Activated CD4-positive, alpha-beta T cell treated with anti-CD3 and anti-CD28 coated beads for 36 hours (primary cell): ENCODE measurements around the gene DHRS9. TPM values are rescaled to one million over a fixed set of nuclear protein-coding genes. Genes with fewer than 3 reads are reported as not detected.

ENCODE experiments used
- ATAC-seq: fragments of 200-7000 bp; cut with Tn5 transposase; one replicate; pipeline ENCODE4 v1.10.0; 2021; ENCODE audit warnings: mild to moderate bottlenecking, moderate library complexity
- CTCF ChIA-PET: fragments of 350-600 bp; sonication (Branson Sonifier 250); formaldehyde crosslinking; loops from one replicate; lab custom pipeline; 2021; ENCODE audit warnings: antibody characterized with exemption; lab: Charles Lee
- POLR2A ChIA-PET: fragments of 350-600 bp; sonication (Branson Sonifier 250); formaldehyde crosslinking; loops from one replicate; lab custom pipeline; 2021; ENCODE audit warnings: antibody characterized with exemption, inconsistent platforms; lab: Charles Lee
- DNase-seq: peaks from one replicate; pipeline ENCODE4 v3.0.0-alpha.2; 2020
- H3K27ac Mint-ChIP-seq: one replicate; pipeline ENCODE4 v1.8.0; 2021; ENCODE audit warnings: mixed read lengths
- H3K27me3 Mint-ChIP-seq: one replicate; pipeline ENCODE4 v1.8.0; 2021; ENCODE audit warnings: mixed read lengths
- H3K36me3 Mint-ChIP-seq: one replicate; pipeline ENCODE4 v1.8.0; 2021; ENCODE audit warnings: low read depth, mixed read lengths
- H3K4me1 Mint-ChIP-seq: one replicate; pipeline ENCODE4 v1.8.0; 2021; ENCODE audit warnings: mixed read lengths
- H3K4me3 Mint-ChIP-seq: one replicate; pipeline ENCODE4 v1.8.0; 2021; ENCODE audit warnings: mild to moderate bottlenecking, moderate library complexity, mixed read lengths
- H3K9me3 Mint-ChIP-seq: one replicate; pipeline ENCODE4 v1.8.0; 2021; ENCODE audit warnings: low read depth, mixed read lengths
- intact Hi-C, 2 experiments: fragments of 100-400 bp; cut with DNase I in 1 of 2; cut with micrococcal nuclease in 1 of 2; formaldehyde crosslinking; loops; one replicate each; pipeline versions ENCODE4 v1.14.2 to v1.15.1; 2022 to 2024; cut with DNase I, micrococcal nuclease
- total RNA-seq, 2 experiments: library from RNA; stranded (reverse); gene quantifications; one replicate each; pipeline ENCODE4 v1.2.3, GENCODE V29; 2021

Gene DHRS9
- total RNA-seq, 2 experiments from 2014 or later: 4.1 to 4.8 TPM

DNA sequence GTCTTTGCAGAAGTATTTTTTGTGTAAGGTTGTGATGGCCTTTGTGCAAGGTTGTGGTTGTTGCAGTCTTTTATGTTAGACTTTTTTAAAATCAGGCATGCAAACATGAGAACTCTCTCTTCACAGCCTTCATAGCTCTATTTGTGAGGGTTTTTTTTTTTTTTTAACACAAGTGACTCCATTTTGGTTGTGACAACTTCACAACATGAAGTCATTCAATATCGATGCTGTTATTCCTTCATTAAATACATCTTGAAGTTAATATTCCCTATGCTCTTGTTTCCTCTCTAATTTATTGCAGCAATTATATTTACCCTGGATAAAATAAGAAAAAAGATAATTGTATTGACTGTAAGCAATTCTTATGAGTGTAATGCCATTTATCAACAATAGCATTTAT is 35.5 kb downstream of the DHRS9 start:
- no peak for DNase-seq
- no peak overlapping the region for H3K27ac Mint-ChIP-seq
- ChIA-PET POLR2A (no interaction called here), CTCF (interaction anchor here (0.6 to 1.8 kb wide), 3 partner anchors 17 to 112 kb away, joined by 3 to 7 read pairs (median 3); no protein-coding TSS in a partner anchor)
- no peak for ATAC-seq
- no peaks in the 10 kb centered on the region for H3K27me3 Mint-ChIP-seq
- intact Hi-C loops: loop anchor here (1.0 to 10.0 kb wide), 5 partner anchors 9 to 260 kb away; partner anchors contain the start of gene LRP2 (in 2 of the 2)
- no peaks in the 10 kb centered on the region for H3K9me3 Mint-ChIP-seq
- no peaks in the 10 kb centered on the region for H3K36me3 Mint-ChIP-seq
- peaks cover 53% of the 10 kb centered on the region for H3K4me1 Mint-ChIP-seq
- H3K4me3 Mint-ChIP-seq: no peak overlapping the region

DNA sequence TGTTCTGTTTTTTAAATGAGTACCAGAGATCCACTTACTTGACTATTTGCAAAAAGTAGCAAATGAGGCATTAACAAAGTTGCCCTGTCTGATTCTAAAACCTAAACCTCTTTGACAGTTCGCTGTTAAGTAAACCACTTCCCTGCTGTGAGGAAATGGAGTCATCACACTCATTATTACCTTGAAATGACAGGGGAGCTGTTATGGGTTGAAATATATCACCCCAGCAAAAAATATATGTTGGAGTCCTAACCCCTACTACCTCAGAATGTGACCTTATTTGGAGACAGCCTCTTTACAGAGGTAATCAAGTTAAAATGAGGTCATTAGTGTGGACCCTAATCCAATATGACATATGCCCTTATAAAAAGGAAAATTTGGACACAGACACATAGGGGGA is 36.1 kb downstream of the DHRS9 start:
- no peaks in the 10 kb centered on the region for H3K9me3 Mint-ChIP-seq
- ATAC-seq (peak; percentile 47), DNase-seq (no peak)
- H3K4me3 Mint-ChIP-seq: no peak overlapping the region
- POLR2A ChIA-PET: no interaction called here
- no peaks in the 10 kb centered on the region for H3K36me3 Mint-ChIP-seq
- no peaks in the 10 kb centered on the region for H3K27me3 Mint-ChIP-seq
- CTCF ChIA-PET: interaction anchor here (0.6 to 9.2 kb wide), 3 partner anchors 16 to 35 kb away, joined by 3 to 123 read pairs (median 7); no protein-coding TSS in a partner anchor
- peaks cover 53% of the 10 kb centered on the region for H3K4me1 Mint-ChIP-seq
- peak overlapping the region; percentile 61 for H3K27ac Mint-ChIP-seq
- intact Hi-C loops: loop anchor here (1.0 to 10.0 kb wide), 5 partner anchors 9 to 259 kb away; partner anchors contain the start of gene LRP2 (in 2 of the 2)

DNA sequence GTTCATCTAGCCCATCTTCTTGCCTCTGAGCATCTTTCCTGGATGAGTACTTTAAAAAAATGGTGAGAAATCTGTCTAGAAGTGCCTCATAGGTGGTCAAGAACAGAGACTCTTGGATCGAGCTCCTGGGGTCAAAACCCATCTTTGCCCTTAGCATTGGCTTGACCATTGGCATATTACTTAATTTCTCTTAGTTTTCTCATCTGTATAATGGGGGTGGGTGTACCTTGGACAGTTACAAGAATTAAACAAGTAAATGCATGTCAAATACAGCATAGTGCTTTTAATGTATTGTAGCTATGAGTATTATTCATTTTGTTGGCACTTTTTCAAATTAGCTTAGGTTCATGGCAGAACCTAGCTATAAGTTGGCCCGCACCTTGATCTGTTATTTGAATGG is 36.8 kb downstream of the DHRS9 start:
- ATAC-seq: no peak
- Mint-ChIP-seq H3K36me3 (no peaks in the 10 kb centered on the region), H3K27ac (no peak overlapping the region), H3K4me3 (no peak overlapping the region), H3K27me3 (peaks cover 2% of the 10 kb centered on the region), H3K9me3 (no peaks in the 10 kb centered on the region), H3K4me1 (peaks cover 53% of the 10 kb centered on the region)
- DNase-seq: no peak
- ChIA-PET CTCF (interaction anchor here (0.6 to 9.2 kb wide), 5 partner anchors 10 to 122 kb away, joined by 3 to 123 read pairs (median 4); no protein-coding TSS in a partner anchor), POLR2A (no interaction called here)
- intact Hi-C loops: loop anchor here (2.0 to 10.0 kb wide), 5 partner anchors 33 to 259 kb away; partner anchors contain the start of gene LRP2 (in 2 of the 2)

DNA sequence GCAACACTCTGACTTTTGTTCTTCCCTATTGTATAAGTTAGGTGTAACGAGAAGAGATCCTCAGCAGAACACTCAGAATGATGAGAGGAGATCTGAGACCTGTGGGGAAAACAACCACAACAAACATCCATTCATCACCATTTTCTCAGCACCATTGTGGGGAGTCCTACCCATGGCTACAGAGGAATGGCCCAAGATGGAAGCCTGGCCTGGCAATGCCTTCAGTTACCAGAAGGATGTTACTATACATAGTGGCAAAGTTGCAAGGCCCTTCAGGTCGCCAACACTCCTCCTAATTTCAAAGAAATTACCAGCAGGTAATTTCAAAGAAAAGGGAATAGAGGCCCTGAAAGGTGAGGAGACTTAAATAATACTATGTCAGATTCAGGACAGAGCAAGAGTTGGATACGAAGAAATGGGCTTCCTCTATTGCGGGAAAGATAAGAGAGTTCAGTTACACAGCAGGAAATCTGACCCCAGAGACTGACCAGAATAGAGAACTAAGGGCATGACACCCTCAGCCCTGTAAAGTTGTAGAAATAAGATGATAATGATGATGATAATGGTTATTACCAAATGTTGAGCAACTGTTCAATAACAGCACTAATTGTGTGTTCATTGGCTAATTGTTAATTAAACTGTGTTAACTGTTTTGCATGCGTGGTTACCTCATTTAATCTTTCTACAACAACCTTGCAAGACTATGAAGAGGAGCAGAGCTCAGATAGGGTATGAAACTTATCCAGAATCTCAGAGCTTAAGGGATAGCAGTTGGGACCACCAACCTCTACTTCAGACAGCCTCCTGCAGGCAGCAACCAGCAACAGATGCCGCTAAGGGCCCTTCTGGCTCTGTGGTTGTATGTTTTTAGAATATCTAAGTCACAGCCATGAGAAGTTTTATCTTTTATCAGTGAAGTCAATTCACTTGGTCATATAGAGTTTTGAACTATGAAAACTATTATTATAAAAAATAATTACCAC is 37.5 kb downstream of the DHRS9 start:
- peaks cover 3% of the 10 kb centered on the region for H3K27me3 Mint-ChIP-seq
- DNase-seq (no peak), ATAC-seq (no peak)
- H3K9me3 Mint-ChIP-seq: no peaks in the 10 kb centered on the region
- CTCF ChIA-PET: interaction anchor here (0.5 to 9.2 kb wide), 9 partner anchors 9 to 123 kb away, joined by 3 to 123 read pairs (median 4); no protein-coding TSS in a partner anchor
- no peak overlapping the region for H3K4me3 Mint-ChIP-seq
- intact Hi-C loops: loop anchor here (2.0 to 10.0 kb wide), 5 partner anchors 34 to 258 kb away; partner anchors contain the start of gene LRP2 (in 2 of the 2)
- POLR2A ChIA-PET: no interaction called here
- H3K36me3 Mint-ChIP-seq: no peaks in the 10 kb centered on the region
- peaks cover 53% of the 10 kb centered on the region for H3K4me1 Mint-ChIP-seq
- H3K27ac Mint-ChIP-seq: no peak overlapping the region

- DNase-seq: peak; percentile 20
- intact Hi-C loops: loop anchor here (1.0 to 10.0 kb wide), 6 partner anchors 35 to 257 kb away; partner anchors contain the start of gene LRP2 (in 2 of the 2)
- CTCF ChIA-PET: interaction anchor here (0.5 to 9.2 kb wide), 9 partner anchors 8 to 146 kb away, joined by 3 to 123 read pairs (median 5); no protein-coding TSS in a partner anchor
- Mint-ChIP-seq H3K27ac (no peak overlapping the region), H3K4me1 (peaks cover 52% of the 10 kb centered on the region), H3K36me3 (no peaks in the 10 kb centered on the region), H3K4me3 (no peak overlapping the region), H3K9me3 (no peaks in the 10 kb centered on the region), H3K27me3 (peaks cover 3% of the 10 kb centered on the region)
- POLR2A ChIA-PET: no interaction called here
- peak; percentile 80 for ATAC-seq
Observed at GRCh38 chr2:169107645-169108044, 38.3 kb downstream of the DHRS9 start.

DNA sequence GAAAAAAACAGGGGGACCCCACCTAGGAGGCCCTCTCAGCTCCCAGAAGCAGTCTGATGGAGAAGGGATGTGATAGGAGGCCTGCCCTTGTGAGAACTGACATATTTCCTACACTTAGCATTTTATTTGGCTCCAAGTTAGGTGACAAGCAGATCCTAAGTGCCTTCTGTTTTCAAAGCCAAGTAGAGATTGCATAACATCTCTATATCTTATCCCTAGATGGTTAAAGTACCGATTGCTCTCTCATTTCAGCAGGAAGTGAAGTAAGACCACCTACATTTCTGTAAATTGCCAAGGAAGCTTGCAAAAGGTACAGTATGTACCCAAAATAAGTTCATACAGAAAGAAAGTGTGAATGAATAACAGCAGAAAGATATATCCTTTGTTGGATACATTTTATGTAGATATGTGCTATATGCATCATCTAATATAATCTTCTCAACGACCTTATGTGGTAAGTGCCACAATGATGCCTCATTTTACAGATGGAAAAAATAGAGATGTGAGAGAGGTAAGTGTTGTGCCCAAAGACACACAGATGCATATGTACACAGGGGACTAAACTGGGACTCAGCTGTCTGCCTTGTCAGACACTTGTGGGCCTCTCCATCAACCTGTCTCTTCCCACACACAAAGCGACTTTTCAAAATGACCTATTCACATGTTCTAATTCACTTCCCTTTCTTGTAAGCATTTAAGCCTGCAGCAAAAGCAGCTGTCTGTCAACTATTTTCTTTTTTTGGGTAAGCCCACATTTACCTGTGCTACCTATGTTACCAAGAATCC is 38.9 kb downstream of the DHRS9 start:
- DNase-seq (no peak), ATAC-seq (peak; percentile 31)
- no peaks in the 10 kb centered on the region for H3K9me3 Mint-ChIP-seq
- no peak overlapping the region for H3K4me3 Mint-ChIP-seq
- no peaks in the 10 kb centered on the region for H3K36me3 Mint-ChIP-seq
- H3K4me1 Mint-ChIP-seq: peaks cover 51% of the 10 kb centered on the region
- ChIA-PET POLR2A (no interaction called here), CTCF (interaction anchor here (0.6 to 9.2 kb wide), 23 partner anchors 11 to 344 kb away, joined by 3 to 123 read pairs (median 4); partner anchors contain the start of gene DHRS9)
- peak overlapping the region; percentile 75 for H3K27ac Mint-ChIP-seq
- intact Hi-C loops: loop anchor here (1.0 to 10.0 kb wide), 5 partner anchors 114 to 257 kb away; partner anchors contain the start of gene LRP2 (in 2 of the 2)
- peaks cover 3% of the 10 kb centered on the region for H3K27me3 Mint-ChIP-seq

DNA sequence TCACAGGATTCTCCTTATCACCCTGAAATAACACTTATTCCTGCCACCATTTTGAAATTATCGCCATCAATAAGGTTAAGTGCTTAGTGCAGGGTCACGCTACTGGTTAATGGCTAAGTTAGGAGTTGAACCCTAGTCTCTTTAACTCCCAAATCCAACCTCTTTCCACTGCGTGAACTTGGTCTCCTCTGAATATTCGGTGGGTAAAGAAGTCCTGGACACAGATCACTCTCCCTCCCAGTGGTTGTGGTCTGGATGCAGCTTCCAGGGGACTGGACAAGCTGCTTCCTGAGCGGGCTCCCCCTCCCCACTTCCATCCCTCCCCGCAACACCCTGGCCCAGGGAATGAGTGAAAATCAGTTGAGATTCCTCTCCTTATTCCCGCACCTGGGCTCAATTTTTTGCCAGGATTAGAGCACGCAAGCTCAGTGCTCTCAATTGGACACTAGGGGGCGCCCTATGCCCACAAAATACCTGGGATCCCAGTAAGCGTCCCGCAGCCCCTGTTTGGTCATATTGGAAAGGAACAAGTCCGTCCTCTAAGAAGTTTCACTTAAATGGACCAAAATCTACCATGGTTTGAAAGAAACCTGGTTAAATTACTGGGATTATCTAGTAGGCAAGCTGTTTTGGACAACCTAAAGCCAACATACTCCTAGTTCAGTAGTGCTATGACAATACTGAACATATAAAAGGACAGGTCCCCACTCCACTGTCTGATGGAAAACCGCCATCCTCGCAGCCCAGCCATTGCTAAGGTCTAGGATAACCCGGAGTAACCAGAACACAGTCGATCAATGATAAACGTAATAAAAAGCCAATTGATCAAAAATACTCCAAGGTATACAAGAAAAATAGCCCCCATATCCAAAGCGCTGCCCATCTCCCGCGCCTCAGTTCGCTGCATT is 40.4 kb downstream of the DHRS9 start:
- Mint-ChIP-seq H3K27ac (no peak overlapping the region), H3K4me1 (peaks cover 45% of the 10 kb centered on the region), H3K9me3 (no peaks in the 10 kb centered on the region), H3K36me3 (no peaks in the 10 kb centered on the region), H3K4me3 (no peak overlapping the region), H3K27me3 (peaks cover 3% of the 10 kb centered on the region)
- DNase-seq: peak; percentile 86
- peak; percentile 34 for ATAC-seq
- ChIA-PET POLR2A (no interaction called here), CTCF (interaction anchor here (0.5 to 9.2 kb wide), 35 partner anchors 8 to 819 kb away, joined by 3 to 123 read pairs (median 4); no protein-coding TSS in a partner anchor)
- intact Hi-C loops: loop anchor here (1.0 to 10.0 kb wide), 7 partner anchors 23 to 288 kb away; partner anchors contain the start of gene LRP2 (in 2 of the 2)

DNA sequence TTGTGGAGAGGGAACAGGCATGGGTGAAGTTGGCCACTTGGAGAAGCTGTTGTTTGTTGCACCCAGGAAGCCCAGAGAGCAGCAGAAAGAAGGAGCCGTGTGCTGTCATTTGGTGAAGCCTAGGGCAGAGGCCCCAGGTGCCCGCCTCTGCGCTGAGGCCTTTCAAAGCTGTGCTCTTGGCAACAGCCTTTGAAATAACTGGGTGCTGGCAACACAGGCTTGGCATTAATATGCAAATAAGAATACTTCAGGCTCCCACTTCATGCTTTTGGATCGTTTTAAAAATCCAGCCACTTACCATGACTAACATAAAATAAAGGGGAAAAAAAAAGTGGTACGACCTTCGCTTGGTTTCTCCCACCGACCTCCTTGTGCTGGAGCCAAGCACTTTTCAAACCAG is 41.1 kb downstream of the DHRS9 start:
- ChIA-PET POLR2A (interaction anchor here (0.7 kb wide), 1 partner anchor 22 kb away, joined by 3 read pairs; no protein-coding TSS in a partner anchor), CTCF (interaction anchor here (0.6 to 9.2 kb wide), 20 partner anchors 9 to 322 kb away, joined by 3 to 123 read pairs (median 6); no protein-coding TSS in a partner anchor)
- DNase-seq (no peak), ATAC-seq (no peak)
- Mint-ChIP-seq H3K27ac (no peak overlapping the region), H3K36me3 (no peaks in the 10 kb centered on the region), H3K4me3 (no peak overlapping the region), H3K27me3 (peaks cover 3% of the 10 kb centered on the region), H3K9me3 (no peaks in the 10 kb centered on the region), H3K4me1 (peaks cover 39% of the 10 kb centered on the region)
- intact Hi-C loops: no loop called here

DNA sequence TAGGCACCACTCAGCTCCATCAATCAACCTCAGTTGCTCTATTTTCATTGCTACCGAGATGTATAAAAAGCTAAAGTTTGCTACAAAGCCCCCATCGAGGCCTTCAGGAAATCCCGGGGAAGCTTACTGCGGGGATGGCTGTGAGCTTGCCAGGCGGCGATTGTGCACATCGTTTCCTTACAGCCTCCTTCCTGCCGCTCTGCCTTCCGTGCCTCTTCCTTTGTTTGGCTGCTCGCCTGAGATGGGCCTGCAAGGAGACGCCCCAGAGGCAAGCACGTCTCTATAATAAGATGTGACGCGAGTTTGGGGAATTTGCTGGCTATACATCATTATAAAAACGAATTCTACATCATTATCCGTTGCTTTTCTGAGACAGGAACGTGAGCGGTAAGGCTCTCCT is 41.6 kb downstream of the DHRS9 start:
- CTCF ChIA-PET: interaction anchor here (0.6 to 9.2 kb wide), 11 partner anchors 8 to 287 kb away, joined by 3 to 123 read pairs (median 4); no protein-coding TSS in a partner anchor
- no peaks in the 10 kb centered on the region for H3K9me3 Mint-ChIP-seq
- ATAC-seq: no peak
- peaks cover 3% of the 10 kb centered on the region for H3K27me3 Mint-ChIP-seq
- H3K27ac Mint-ChIP-seq: no peak overlapping the region
- peaks cover 34% of the 10 kb centered on the region for H3K4me1 Mint-ChIP-seq
- POLR2A ChIA-PET: interaction anchor here (0.7 kb wide), 1 partner anchor 21 kb away, joined by 3 read pairs; no protein-coding TSS in a partner anchor
- H3K4me3 Mint-ChIP-seq: no peak overlapping the region
- DNase-seq: no peak
- no peaks in the 10 kb centered on the region for H3K36me3 Mint-ChIP-seq
- intact Hi-C loops: no loop called here
